Measurements from ENCODE around the gene CFAP20DC.

CFAP20DC gene

DNA sequence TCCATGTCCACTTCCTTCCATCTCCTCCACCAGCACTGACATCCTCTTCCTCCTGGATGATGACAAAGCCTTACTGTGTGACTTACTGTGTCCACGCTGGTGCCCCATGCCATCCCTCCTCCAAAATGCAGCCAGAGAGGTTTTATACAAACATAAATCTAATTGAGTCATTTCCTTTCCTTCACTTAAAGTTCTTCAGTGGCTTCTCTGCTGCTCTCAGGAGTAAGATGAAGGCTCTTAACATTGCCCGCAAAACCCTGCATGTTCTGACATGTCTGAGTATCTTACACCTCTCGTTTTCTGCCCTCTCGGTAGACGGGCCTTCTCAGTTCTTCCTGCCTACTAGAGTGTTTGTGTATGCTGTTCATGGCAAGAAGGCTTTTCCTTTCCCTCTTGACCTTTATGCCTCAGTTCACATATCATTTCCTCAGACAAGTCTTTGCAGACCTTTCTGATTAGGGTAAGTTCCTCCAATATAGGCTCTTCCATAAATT is 175.5 kb downstream of the CFAP20DC start:
- Histone ChIP-seq H3K27ac (no peak overlapping the region), H3K4me3 (IDR thresholded peaks at IDR 0.05; ENCODE audit: insufficient read depth, low read depth, low read length) (no peak overlapping the region), H2AFZ (ENCODE audit: low read depth) (no peak overlapping the region), H3K9ac (no peak overlapping the region), H3K27me3 (ENCODE audit: insufficient read depth, low read depth) (no peaks in the 10 kb centered on the region), H3K4me2 (no peak overlapping the region), H3K36me3 (ENCODE audit: insufficient read depth) (no peaks in the 10 kb centered on the region), H4K20me1 (ENCODE audit: insufficient read depth) (no peaks in the 10 kb centered on the region), H3K79me2 (ENCODE audit: insufficient read depth, low read depth) (no peaks in the 10 kb centered on the region), H3K4me1 (ENCODE audit: low read depth, poor library complexity, severe bottlenecking) (no peaks in the 10 kb centered on the region)
- TF ChIP-seq, protein P1, sequence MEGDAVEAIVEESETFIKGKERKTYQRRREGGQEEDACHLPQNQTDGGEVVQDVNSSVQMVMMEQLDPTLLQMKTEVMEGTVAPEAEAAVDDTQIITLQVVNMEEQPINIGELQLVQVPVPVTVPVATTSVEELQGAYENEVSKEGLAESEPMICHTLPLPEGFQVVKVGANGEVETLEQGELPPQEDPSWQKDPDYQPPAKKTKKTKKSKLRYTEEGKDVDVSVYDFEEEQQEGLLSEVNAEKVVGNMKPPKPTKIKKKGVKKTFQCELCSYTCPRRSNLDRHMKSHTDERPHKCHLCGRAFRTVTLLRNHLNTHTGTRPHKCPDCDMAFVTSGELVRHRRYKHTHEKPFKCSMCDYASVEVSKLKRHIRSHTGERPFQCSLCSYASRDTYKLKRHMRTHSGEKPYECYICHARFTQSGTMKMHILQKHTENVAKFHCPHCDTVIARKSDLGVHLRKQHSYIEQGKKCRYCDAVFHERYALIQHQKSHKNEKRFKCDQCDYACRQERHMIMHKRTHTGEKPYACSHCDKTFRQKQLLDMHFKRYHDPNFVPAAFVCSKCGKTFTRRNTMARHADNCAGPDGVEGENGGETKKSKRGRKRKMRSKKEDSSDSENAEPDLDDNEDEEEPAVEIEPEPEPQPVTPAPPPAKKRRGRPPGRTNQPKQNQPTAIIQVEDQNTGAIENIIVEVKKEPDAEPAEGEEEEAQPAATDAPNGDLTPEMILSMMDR (conservative IDR thresholded peaks at IDR 0.05; ENCODE audit: low read depth, low read length): no peak

DNA sequence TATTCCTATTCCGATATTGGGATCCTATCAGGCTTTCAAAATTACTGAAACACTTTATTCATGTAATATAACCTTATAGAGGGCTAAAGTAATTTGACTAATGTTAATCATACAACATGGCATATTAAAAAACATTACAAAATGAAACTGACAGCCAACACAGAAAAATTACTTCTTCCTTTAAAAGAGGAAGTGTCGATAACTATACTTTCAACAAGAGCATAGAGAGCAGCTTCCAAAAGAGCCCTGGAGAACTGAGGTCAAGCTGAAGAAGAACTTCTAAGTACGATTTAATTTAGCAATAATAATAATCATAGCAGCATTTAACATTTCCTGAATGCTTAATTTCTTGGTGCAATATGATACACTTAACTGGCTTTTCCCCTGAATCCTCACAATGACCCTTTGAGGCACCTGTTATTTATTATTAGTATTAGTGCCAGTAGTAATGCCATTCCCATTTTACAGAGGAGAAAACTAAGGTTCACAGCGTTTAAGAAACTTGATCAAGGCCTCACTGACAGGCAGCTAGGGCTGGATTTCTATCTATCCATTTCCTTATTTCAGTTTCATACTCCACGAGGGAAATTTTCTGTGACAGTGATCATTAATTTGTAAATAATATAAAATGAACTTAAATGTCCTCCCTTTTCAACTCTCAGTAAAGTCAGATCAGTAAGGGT is 181.6 kb downstream of the CFAP20DC start:
- no peak overlapping the region for H3K4me2 ChIP-seq
- H3K79me2 ChIP-seq (ENCODE audit: insufficient read depth, low read depth): no peaks in the 10 kb centered on the region
- H3K36me3 ChIP-seq (ENCODE audit: insufficient read depth): no peaks in the 10 kb centered on the region
- no peaks in the 10 kb centered on the region for H3K4me1 ChIP-seq (ENCODE audit: low read depth, poor library complexity, severe bottlenecking)
- H3K4me3 ChIP-seq (IDR thresholded peaks at IDR 0.05; ENCODE audit: insufficient read depth, low read depth, low read length): no peak overlapping the region
- no peak overlapping the region for H3K27ac ChIP-seq
- no peaks in the 10 kb centered on the region for H3K27me3 ChIP-seq (ENCODE audit: insufficient read depth, low read depth)
- no peak overlapping the region for H2AFZ ChIP-seq (ENCODE audit: low read depth)
- H3K9ac ChIP-seq: no peak overlapping the region
- no peaks in the 10 kb centered on the region for H4K20me1 ChIP-seq (ENCODE audit: insufficient read depth)
- TF ChIP-seq, protein P1 (conservative IDR thresholded peaks at IDR 0.05; ENCODE audit: low read depth, low read length): no peak

DNA sequence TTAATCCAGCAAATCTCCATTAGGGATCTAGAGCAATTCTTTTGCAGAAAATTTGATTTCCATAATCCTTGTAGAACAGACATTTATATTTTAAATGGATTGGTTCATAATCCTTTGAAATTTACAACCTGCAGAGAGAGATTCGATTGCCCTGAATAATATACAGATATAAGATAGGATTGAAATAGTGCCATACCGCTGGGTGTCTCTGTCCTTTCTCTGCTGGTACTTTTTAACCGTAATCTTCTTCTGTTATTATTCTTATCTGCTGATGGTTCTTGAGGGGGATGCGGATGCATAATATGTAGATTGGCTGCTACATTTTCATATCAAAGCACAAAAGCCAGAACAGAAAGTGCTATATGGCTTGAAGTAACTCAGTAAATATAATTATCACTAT is 182.2 kb downstream of the CFAP20DC start:
- no peak overlapping the region for H2AFZ ChIP-seq (ENCODE audit: low read depth)
- H3K27ac ChIP-seq: no peak overlapping the region
- H3K4me3 ChIP-seq (IDR thresholded peaks at IDR 0.05; ENCODE audit: insufficient read depth, low read depth, low read length): no peak overlapping the region
- no peaks in the 10 kb centered on the region for H3K36me3 ChIP-seq (ENCODE audit: insufficient read depth)
- H4K20me1 ChIP-seq (ENCODE audit: insufficient read depth): no peaks in the 10 kb centered on the region
- H3K4me1 ChIP-seq (ENCODE audit: low read depth, poor library complexity, severe bottlenecking): no peaks in the 10 kb centered on the region
- TF ChIP-seq, protein P1 (conservative IDR thresholded peaks at IDR 0.05; ENCODE audit: low read depth, low read length): no peak
- no peaks in the 10 kb centered on the region for H3K27me3 ChIP-seq (ENCODE audit: insufficient read depth, low read depth)
- H3K79me2 ChIP-seq (ENCODE audit: insufficient read depth, low read depth): no peaks in the 10 kb centered on the region
- H3K4me2 ChIP-seq: no peak overlapping the region
- no peak overlapping the region for H3K9ac ChIP-seq

DNA sequence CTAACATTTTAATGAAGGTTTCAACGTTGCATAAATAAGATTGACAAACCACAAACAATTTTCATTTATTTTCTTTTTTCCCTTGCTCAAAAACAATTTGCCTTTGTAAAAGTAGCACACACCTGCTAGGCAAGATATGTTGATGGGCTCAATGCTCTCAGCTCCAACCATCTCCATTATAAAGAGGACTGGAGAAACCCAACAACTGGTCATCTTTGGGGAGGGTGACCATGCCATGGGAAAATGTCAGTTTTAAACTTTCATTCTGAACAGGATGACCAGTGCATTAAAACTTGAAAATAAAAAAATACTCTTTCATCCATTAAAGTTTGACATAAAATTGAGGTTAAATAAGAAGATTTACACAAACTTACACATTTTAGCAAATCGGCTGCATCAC is 183.7 kb downstream of the CFAP20DC start:
- H3K9ac ChIP-seq: no peak overlapping the region
- TF ChIP-seq, protein P1 (conservative IDR thresholded peaks at IDR 0.05; ENCODE audit: low read depth, low read length): no peak
- H4K20me1 ChIP-seq (ENCODE audit: insufficient read depth): no peaks in the 10 kb centered on the region
- no peaks in the 10 kb centered on the region for H3K79me2 ChIP-seq (ENCODE audit: insufficient read depth, low read depth)
- no peak overlapping the region for H2AFZ ChIP-seq (ENCODE audit: low read depth)
- no peaks in the 10 kb centered on the region for H3K36me3 ChIP-seq (ENCODE audit: insufficient read depth)
- no peak overlapping the region for H3K4me2 ChIP-seq
- no peak overlapping the region for H3K27ac ChIP-seq
- H3K4me3 ChIP-seq (IDR thresholded peaks at IDR 0.05; ENCODE audit: insufficient read depth, low read depth, low read length): no peak overlapping the region
- H3K4me1 ChIP-seq (ENCODE audit: low read depth, poor library complexity, severe bottlenecking): no peaks in the 10 kb centered on the region
- H3K27me3 ChIP-seq (ENCODE audit: insufficient read depth, low read depth): no peaks in the 10 kb centered on the region
